Common myeloid progenitor, CD34-positive (primary cell): Measurements from ENCODE around the gene IKBKE.

Source experiments
- CTCF ChIA-PET: fragments of 350-600 bp; sonication (Branson Sonifier 250); formaldehyde crosslinking; loops from one replicate; lab custom pipeline; 2021; ENCODE audit warnings: antibody characterized with exemption; lab: Charles Lee
- POLR2A ChIA-PET: fragments of 350-600 bp; sonication (Branson Sonifier 250); formaldehyde crosslinking; loops from one replicate; lab custom pipeline; 2021; ENCODE audit warnings: antibody characterized with exemption; lab: Charles Lee
- DNase-seq, 3 donors: peaks; one replicate each; pipeline versions ENCODE4 v3.0.0 to v3.0.0-alpha.2; 2013
- H3K27ac ChIP-seq, 2 experiments: 1 replicate in 1 of 2; 2 replicates in 1 of 2; pipeline ENCODE4 v1.7.0; 2013; ENCODE audit warnings: inconsistent platforms in 2 of 2, low read length in 2 of 2, mild to moderate bottlenecking in 2 of 2, low read depth in 1 of 2, moderate library complexity in 1 of 2; ENCODE audit not compliant: severe bottlenecking in 2 of 2, insufficient read depth in 1 of 2, poor library complexity in 1 of 2
- H3K27me3 ChIP-seq, 5 experiments: replicated peaks in 2 of 5; 1 replicate in 3 of 5; 2 replicates in 2 of 5; pipeline versions ENCODE4 v1.6.1 to v1.7.0; 2013; ENCODE audit warnings: low read length in 4 of 5, mild to moderate bottlenecking in 2 of 5, moderate library complexity in 2 of 5, inconsistent platforms in 1 of 5; ENCODE audit not compliant: insufficient read depth in 5 of 5, control insufficient read depth in 4 of 5
- H3K36me3 ChIP-seq, 4 experiments: 1 replicate in 2 of 4; 2 replicates in 2 of 4; pipeline versions ENCODE4 v1.6.1 to v1.7.0; 2013; ENCODE audit warnings: low read length in 3 of 4, control low read depth in 1 of 4, mild to moderate bottlenecking in 1 of 4; ENCODE audit not compliant: control insufficient read depth in 4 of 4, insufficient read depth in 4 of 4
- H3K4me1 ChIP-seq, 4 experiments: 1 replicate in 3 of 4; 2 replicates in 1 of 4; pipeline versions ENCODE4 v1.6.1 to v1.7.1; 2013; ENCODE audit warnings: low read length in 3 of 4, mild to moderate bottlenecking in 3 of 4, control low read depth in 1 of 4, inconsistent platforms in 1 of 4, moderate library complexity in 1 of 4; ENCODE audit not compliant: control insufficient read depth in 4 of 4, insufficient read depth in 4 of 4; ENCODE audit errors: control extremely low read depth in 1 of 4
- H3K4me3 ChIP-seq, 7 experiments: 1 replicate in 4 of 7; 2 replicates in 3 of 7; pipeline versions ENCODE4 v1.5.1 to v1.7.0; 2013; ENCODE audit warnings: mild to moderate bottlenecking in 7 of 7, low read length in 6 of 7, moderate library complexity in 6 of 7, inconsistent platforms in 2 of 7, low read depth in 2 of 7, control low read depth in 1 of 7; ENCODE audit not compliant: insufficient read depth in 4 of 7, control insufficient read depth in 1 of 7; ENCODE audit errors: extremely low read depth in 1 of 7
- H3K9me3 ChIP-seq, 5 experiments: 1 replicate in 4 of 5; 2 replicates in 1 of 5; pipeline versions ENCODE4 v1.6.1 to v1.7.1; 2013; ENCODE audit warnings: low read length in 4 of 5, mild to moderate bottlenecking in 2 of 5, inconsistent platforms in 1 of 5, low read depth in 1 of 5, moderate library complexity in 1 of 5; ENCODE audit not compliant: control insufficient read depth in 4 of 5, insufficient read depth in 2 of 5; ENCODE audit errors: control extremely low read depth in 1 of 5
- WGBS: methylation state at CpG from one replicate; pipeline ENCODE4 v1.1.5; 2013; ENCODE audit not compliant: insufficient coverage; 5-methylcytosine and 5-hydroxymethylcytosine counted together

IKBKE gene

GRCh38 chr1:206446688-206447421 lies 23.4 kb upstream of the IKBKE start:
- CTCF ChIA-PET, result interaction anchor here (1.6 to 2.1 kb wide), 2 partner anchors 15 kb away, joined by 4 to 9 read pairs; no protein-coding TSS in a partner anchor
- Histone ChIP-seq H3K36me3 (peaks cover 4 to 67% (median 47%) of the 10 kb centered on the region in 4 experiments), H3K27me3 (no peaks in the 10 kb centered on the region), H3K4me1 (no peaks in the 10 kb centered on the region), H3K9me3 (no peaks in the 10 kb centered on the region), H3K4me3 (no peak overlapping the region), H3K27ac (no peak overlapping the region)
- POLR2A ChIA-PET, result no interaction called here
- 94% methylated on average over 6 of the region's 11 CpGs for WGBS
- DNase-seq, result no peak

- H3K36me3 ChIP-seq, result peaks cover 4 to 66% (median 44%) of the 10 kb centered on the region in 4 experiments
- CTCF ChIA-PET, result interaction anchor here (1.6 kb wide), 1 partner anchor 14 kb away, joined by 4 read pairs; no protein-coding TSS in a partner anchor
- POLR2A ChIA-PET, result no interaction called here
- no peak overlapping the region for H3K4me3 ChIP-seq
- no peaks in the 10 kb centered on the region for H3K9me3 ChIP-seq
- WGBS, result 100% methylated on average over 2 of the region's 3 CpGs
- H3K4me1 ChIP-seq, result no peaks in the 10 kb centered on the region
- no peak for DNase-seq
- no peaks in the 10 kb centered on the region for H3K27me3 ChIP-seq
- no peak overlapping the region for H3K27ac ChIP-seq
Measured at GRCh38 chr1:206447422-206447765, 22.9 kb upstream of the IKBKE start.

GRCh38 chr1:206447792-206448191 lies 22.5 kb upstream of the IKBKE start:
- 92% methylated on average over 3 of the region's 4 CpGs for WGBS
- H3K4me3 ChIP-seq, result no peak overlapping the region

DNA sequence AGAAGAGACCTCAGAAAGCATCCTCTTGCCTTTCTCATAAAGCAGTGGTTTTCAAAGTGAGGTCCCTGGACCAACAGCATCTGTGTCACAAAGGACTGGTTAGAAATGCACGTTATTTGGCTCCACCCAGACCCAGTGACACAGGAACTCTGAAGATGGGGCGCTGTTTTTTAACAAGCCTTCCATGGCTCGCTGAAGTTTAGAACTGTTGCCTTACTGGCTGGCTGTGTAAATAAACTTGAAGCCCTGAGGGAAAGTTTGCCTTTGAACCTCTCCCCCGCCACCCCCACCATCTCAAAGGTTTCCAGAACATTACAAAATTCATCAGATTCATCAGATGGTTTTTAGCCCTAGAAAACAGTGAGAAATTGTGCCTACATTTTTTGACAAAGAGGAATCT lies 21.8 kb upstream of the IKBKE start:
- Histone ChIP-seq H3K27me3 (no peaks in the 10 kb centered on the region), H3K4me3 (no peak overlapping the region), H3K4me1 (no peaks in the 10 kb centered on the region), H3K27ac (no peak overlapping the region), H3K9me3 (no peaks in the 10 kb centered on the region), H3K36me3 (peaks cover 6 to 67% (median 46%) of the 10 kb centered on the region in 4 experiments)
- ChIA-PET POLR2A (no interaction called here), CTCF (interaction anchor here (1.6 kb wide), 1 partner anchor 13 kb away, joined by 4 read pairs; no protein-coding TSS in a partner anchor)
- DNase-seq, result no peak
- 97% methylated on average over 3 of the region's 4 CpGs for WGBS

More at GRCh38 chr1:206447792-206448191, 22.5 kb upstream of the IKBKE start:
- ChIA-PET CTCF (interaction anchor here (1.6 kb wide), 1 partner anchor 14 kb away, joined by 4 read pairs; no protein-coding TSS in a partner anchor), POLR2A (no interaction called here)
- DNase-seq, result no peak
- H3K27ac ChIP-seq, result no peak overlapping the region
- H3K4me1 ChIP-seq, result no peaks in the 10 kb centered on the region
- no peaks in the 10 kb centered on the region for H3K27me3 ChIP-seq
- no peaks in the 10 kb centered on the region for H3K9me3 ChIP-seq
- H3K36me3 ChIP-seq, result peaks cover 4 to 62% (median 42%) of the 10 kb centered on the region in 4 experiments

DNA sequence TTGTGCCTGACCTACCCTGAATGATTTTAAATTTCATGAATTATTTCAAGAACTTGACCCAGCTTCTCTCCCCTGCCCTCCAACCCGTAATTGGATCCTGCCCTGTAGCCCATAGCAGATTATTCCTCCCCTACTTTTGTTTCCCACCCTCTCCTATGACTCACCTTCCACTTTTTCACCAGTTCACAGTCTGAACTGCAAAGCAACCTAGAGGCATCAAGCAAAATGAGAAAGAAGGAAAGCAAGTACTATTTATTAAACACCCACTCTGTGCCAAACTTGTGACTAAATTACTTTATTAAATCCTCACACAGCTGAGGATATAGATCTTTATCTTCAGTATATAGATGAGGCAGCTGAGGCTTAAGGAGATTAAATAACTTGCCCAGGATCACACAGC lies 20.7 kb upstream of the IKBKE start:
- H3K36me3 ChIP-seq, result peaks cover 6 to 69% (median 46%) of the 10 kb centered on the region in 4 experiments
- CTCF ChIA-PET, result interaction anchor here (0.6 to 1.4 kb wide), 3 partner anchors 8 to 33 kb away, joined by 3 to 4 read pairs (median 3); no protein-coding TSS in a partner anchor
- 100% methylated on average over 1 of the region's 1 CpG for WGBS
- no peaks in the 10 kb centered on the region for H3K27me3 ChIP-seq
- POLR2A ChIA-PET, result interaction anchor here (1.0 kb wide), 1 partner anchor 14 kb away, joined by 3 read pairs; no protein-coding TSS in a partner anchor
- H3K4me1 ChIP-seq, result no peaks in the 10 kb centered on the region
- H3K9me3 ChIP-seq, result no peaks in the 10 kb centered on the region
- no peak for DNase-seq
- no peak overlapping the region for H3K4me3 ChIP-seq
- no peak overlapping the region for H3K27ac ChIP-seq

DNA sequence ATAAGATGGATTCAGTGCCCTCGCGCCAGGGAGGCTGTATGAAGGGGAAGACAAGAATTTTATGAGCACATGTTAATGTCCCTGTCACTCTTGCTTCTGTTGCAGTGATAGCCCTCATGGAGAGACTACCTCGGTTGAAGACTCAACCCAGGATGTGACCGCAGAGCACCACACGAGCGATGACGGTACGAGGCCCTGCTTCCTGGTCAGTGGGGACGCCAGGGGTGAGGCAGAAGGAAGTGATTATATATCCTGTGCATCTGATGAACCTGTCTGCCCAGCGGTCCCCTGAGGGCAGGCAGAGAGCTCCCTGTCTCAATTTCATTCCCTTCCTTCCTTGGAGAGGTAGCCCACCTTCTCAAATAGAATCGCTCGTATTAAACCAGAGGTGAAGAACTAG lies 20.0 kb upstream of the IKBKE start:
- peaks cover 4 to 71% (median 45%) of the 10 kb centered on the region in 4 experiments for H3K36me3 ChIP-seq
- H3K27ac ChIP-seq, result no peak overlapping the region
- 96% methylated on average over 5 of the region's 12 CpGs for WGBS
- H3K4me3 ChIP-seq, result no peak overlapping the region
- POLR2A ChIA-PET, result interaction anchor here (1.0 kb wide), 1 partner anchor 14 kb away, joined by 3 read pairs; no protein-coding TSS in a partner anchor
- no peak for DNase-seq
- H3K27me3 ChIP-seq, result no peaks in the 10 kb centered on the region
- CTCF ChIA-PET, result interaction anchor here (0.6 to 1.4 kb wide), 3 partner anchors 9 to 33 kb away, joined by 3 to 4 read pairs (median 3); no protein-coding TSS in a partner anchor
- peaks cover 0 to 4% (median 2%) of the 10 kb centered on the region in 4 experiments for H3K4me1 ChIP-seq
- no peaks in the 10 kb centered on the region for H3K9me3 ChIP-seq
